Activated CD8-positive, alpha-beta memory T cell treated with anti-CD3 and anti-CD28 coated beads for 36 hours (primary cell): ENCODE data around the gene CETP. TPM values are rescaled to one million over a fixed set of nuclear protein-coding genes. Genes with fewer than 3 reads are reported as not detected.

ENCODE experiments used
- CTCF ChIA-PET: fragments of 350-600 bp; sonication (Branson Sonifier 250); formaldehyde crosslinking; loops from one replicate; lab custom pipeline; 2021; ENCODE audit warnings: antibody characterized with exemption; lab: Charles Lee
- POLR2A ChIA-PET: fragments of 350-600 bp; sonication (Branson Sonifier 250); formaldehyde crosslinking; loops from one replicate; lab custom pipeline; 2021; ENCODE audit warnings: antibody characterized with exemption; lab: Charles Lee
- total RNA-seq, 2 experiments: library from RNA; stranded (reverse); gene quantifications; one replicate each; pipeline ENCODE4 v1.2.3, GENCODE V29; 2021

Gene CETP
- total RNA-seq, 2 experiments from 2014 or later: 0.13 TPM; not detected in 1

GRCh38 chr16:56997931-56998330 lies 36.2 kb downstream of the CETP start:
- ChIA-PET POLR2A (interaction anchor here (2.8 kb wide), 1 partner anchor 12 kb away, joined by 13 read pairs; no protein-coding TSS in a partner anchor), CTCF (interaction anchor here (1.0 to 2.0 kb wide), 2 partner anchors 9 to 34 kb away, joined by 4 to 9 read pairs; partner anchors contain the start of gene NLRC5)

GRCh38 chr16:56998352-56998751 lies 36.6 kb downstream of the CETP start:
- POLR2A ChIA-PET: interaction anchor here (2.8 kb wide), 1 partner anchor 12 kb away, joined by 13 read pairs; no protein-coding TSS in a partner anchor
- CTCF ChIA-PET: interaction anchor here (1.0 to 2.0 kb wide), 3 partner anchors 10 to 47 kb away, joined by 3 to 9 read pairs (median 4); partner anchors contain the start of gene NLRC5

- ChIA-PET POLR2A (interaction anchor here (1.2 to 2.8 kb wide), 3 partner anchors 9 to 67 kb away, joined by 8 to 16 read pairs (median 13); partner anchors contain the start of gene NLRC5), CTCF (interaction anchor here (1.1 to 2.0 kb wide), 6 partner anchors 10 to 48 kb away, joined by 3 to 10 read pairs (median 6); partner anchors contain the start of gene NLRC5)
Observed at GRCh38 chr16:56998861-56999260, 37.1 kb downstream of the CETP start.

- ChIA-PET CTCF (interaction anchor here (1.0 to 2.0 kb wide), 8 partner anchors 11 to 49 kb away, joined by 3 to 10 read pairs (median 4); partner anchors contain the start of gene NLRC5), POLR2A (interaction anchor here (0.6 to 2.8 kb wide), 6 partner anchors 10 to 68 kb away, joined by 3 to 16 read pairs (median 7); partner anchors contain the start of gene NLRC5)
Observed at GRCh38 chr16:56999409-57000270, 37.9 kb downstream of the CETP start.

- POLR2A ChIA-PET: interaction anchor here (1.1 to 2.8 kb wide), 4 partner anchors 10 to 38 kb away, joined by 3 to 16 read pairs (median 8); partner anchors contain the start of gene NLRC5
- CTCF ChIA-PET: interaction anchor here (1.0 to 2.0 kb wide), 6 partner anchors 10 to 45 kb away, joined by 3 to 10 read pairs (median 7); partner anchors contain the start of gene NLRC5
Observed at GRCh38 chr16:57000271-57001025, 38.7 kb downstream of the CETP start.

- ChIA-PET POLR2A (interaction anchor here (2.0 kb wide), 1 partner anchor 12 kb away, joined by 16 read pairs; the partner anchor contains the start of gene NLRC5), CTCF (interaction anchor here (2.0 kb wide), 1 partner anchor 37 kb away, joined by 9 read pairs; no protein-coding TSS in a partner anchor)
Observed at GRCh38 chr16:57001026-57001679, 39.4 kb downstream of the CETP start.

GRCh38 chr16:57003439-57004386 lies 42.0 kb downstream of the CETP start:
- ChIA-PET CTCF (interaction anchor here (1.2 to 1.9 kb wide), 2 partner anchors 9 to 11 kb away, joined by 3 to 5 read pairs; no protein-coding TSS in a partner anchor), POLR2A (interaction anchor here (0.6 to 2.2 kb wide), 3 partner anchors 14 to 98 kb away, joined by 3 to 7 read pairs (median 3); partner anchors contain the start of gene NLRC5)

GRCh38 chr16:57004387-57005250 lies 42.9 kb downstream of the CETP start:
- ChIA-PET CTCF (interaction anchor here (1.4 to 1.9 kb wide), 4 partner anchors 9 to 41 kb away, joined by 3 to 5 read pairs (median 4); no protein-coding TSS in a partner anchor), POLR2A (interaction anchor here (0.6 to 2.2 kb wide), 3 partner anchors 15 to 98 kb away, joined by 3 to 7 read pairs (median 3); partner anchors contain the start of gene NLRC5)

GRCh38 chr16:57005597-57005996 lies 43.8 kb downstream of the CETP start:
- POLR2A ChIA-PET: interaction anchor here (1.3 to 2.2 kb wide), 2 partner anchors 16 to 36 kb away, joined by 3 to 7 read pairs; partner anchors contain the start of gene NLRC5
- CTCF ChIA-PET: interaction anchor here (1.4 to 1.9 kb wide), 4 partner anchors 10 to 41 kb away, joined by 3 to 7 read pairs (median 4); no protein-coding TSS in a partner anchor

GRCh38 chr16:57007050-57007449 lies 45.3 kb downstream of the CETP start:
- CTCF ChIA-PET: interaction anchor here (1.9 kb wide), 1 partner anchor 15 kb away, joined by 7 read pairs; no protein-coding TSS in a partner anchor
- POLR2A ChIA-PET: interaction anchor here (1.0 kb wide), 1 partner anchor 18 kb away, joined by 5 read pairs; the partner anchor contains the start of gene NLRC5

- CTCF ChIA-PET: interaction anchor here (1.9 kb wide), 1 partner anchor 15 kb away, joined by 7 read pairs; no protein-coding TSS in a partner anchor
Observed at GRCh38 chr16:57007530-57007929, 45.8 kb downstream of the CETP start.

GRCh38 chr16:57008440-57008839 lies 46.7 kb downstream of the CETP start:
- CTCF ChIA-PET: no interaction called here

More at GRCh38 chr16:57007530-57007929, 45.8 kb downstream of the CETP start:
- POLR2A ChIA-PET: interaction anchor here (0.5 to 1.0 kb wide), 2 partner anchors 18 to 23 kb away, joined by 3 to 5 read pairs; partner anchors contain the start of gene NLRC5

GRCh38 chr16:57009643-57010170 lies 48.0 kb downstream of the CETP start:
- ChIA-PET POLR2A (interaction anchor here (1.0 to 2.9 kb wide), 3 partner anchors 11 to 20 kb away, joined by 3 to 13 read pairs (median 11); partner anchors contain the start of gene NLRC5), CTCF (interaction anchor here (1.2 to 2.8 kb wide), 4 partner anchors 10 to 32 kb away, joined by 3 to 17 read pairs (median 6); no protein-coding TSS in a partner anchor)

More at GRCh38 chr16:57008440-57008839, 46.7 kb downstream of the CETP start:
- POLR2A ChIA-PET: interaction anchor here (2.9 kb wide), 1 partner anchor 19 kb away, joined by 11 read pairs; the partner anchor contains the start of gene NLRC5

- ChIA-PET POLR2A (no interaction called here), CTCF (interaction anchor here (1.3 to 1.7 kb wide), 2 partner anchors 13 to 17 kb away, joined by 3 to 5 read pairs; no protein-coding TSS in a partner anchor)
Observed at GRCh38 chr16:57012353-57012752, 50.6 kb downstream of the CETP start.
